Lower leg skin (tissue), 3 donors: ENCODE measurements around the gene MACROD1.

Source experiments
- CTCF ChIP-seq, 3 donors: fragments of 450-650 bp; IDR thresholded peaks; one replicate each; pipeline ENCODE4 v1.5.1; 2016; ENCODE audit warnings: antibody characterized with exemption in 3 of 3, mild to moderate bottlenecking in 3 of 3, moderate library complexity in 2 of 3
- POLR2A ChIP-seq, 2 donors: fragments of 450-650 bp; IDR thresholded peaks; one replicate each; pipeline ENCODE4 v1.6.1; 2016 to 2017; ENCODE audit warnings: antibody characterized with exemption in 2 of 2, mild to moderate bottlenecking in 1 of 2, moderate library complexity in 1 of 2

- no peak for TF ChIP-seq CTCF (IDR thresholded peaks at IDR 0.05)
- TF ChIP-seq POLR2A (IDR thresholded peaks at IDR 0.05): no peak
Measured at GRCh38 chr11:64148917-64149617, 16.8 kb downstream of the MACROD1 start.
